OCI-LY3 (cell line): Measurements from ENCODE around the gene CFP.

ENCODE experiments used
- EZH2phosphoT487 ChIP-seq: fragments of 200-600 bp; shearing (Covaris generic); IDR thresholded peaks from 2 replicates; pipeline ENCODE4 v1.6.1; 2018; ENCODE audit warnings: antibody characterized with exemption, mixed run types, low read depth
- TF ChIP-seq, protein P1 (sequence below): fragments of 200-600, 300-600 bp; sonication (generic); IDR thresholded peaks from 2 replicates; pipeline ENCODE4 v1.5.1; 2014; ENCODE audit warnings: antibody characterized with exemption, low read length, low read depth

DNA sequence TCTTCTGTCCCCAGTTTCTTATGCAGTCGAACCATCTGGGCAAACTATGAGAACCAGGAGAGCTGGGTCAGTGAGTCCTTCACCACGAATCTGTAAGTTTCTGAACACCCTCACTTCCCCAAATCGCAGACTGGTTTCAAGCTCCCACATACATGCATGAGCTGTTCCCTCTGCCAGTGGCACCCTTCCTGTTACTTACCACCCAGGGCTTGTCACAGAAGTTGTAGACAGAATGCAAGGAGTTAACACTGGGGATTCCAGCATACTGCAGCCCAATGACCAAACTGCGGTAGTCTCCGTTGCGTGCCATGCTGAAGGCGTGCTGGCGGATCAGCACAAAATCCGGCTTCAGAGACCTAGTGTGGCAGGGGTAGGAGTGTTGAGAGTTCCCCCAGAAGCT, 24.7 kb downstream of the CFP start:
- TF ChIP-seq, protein P1, sequence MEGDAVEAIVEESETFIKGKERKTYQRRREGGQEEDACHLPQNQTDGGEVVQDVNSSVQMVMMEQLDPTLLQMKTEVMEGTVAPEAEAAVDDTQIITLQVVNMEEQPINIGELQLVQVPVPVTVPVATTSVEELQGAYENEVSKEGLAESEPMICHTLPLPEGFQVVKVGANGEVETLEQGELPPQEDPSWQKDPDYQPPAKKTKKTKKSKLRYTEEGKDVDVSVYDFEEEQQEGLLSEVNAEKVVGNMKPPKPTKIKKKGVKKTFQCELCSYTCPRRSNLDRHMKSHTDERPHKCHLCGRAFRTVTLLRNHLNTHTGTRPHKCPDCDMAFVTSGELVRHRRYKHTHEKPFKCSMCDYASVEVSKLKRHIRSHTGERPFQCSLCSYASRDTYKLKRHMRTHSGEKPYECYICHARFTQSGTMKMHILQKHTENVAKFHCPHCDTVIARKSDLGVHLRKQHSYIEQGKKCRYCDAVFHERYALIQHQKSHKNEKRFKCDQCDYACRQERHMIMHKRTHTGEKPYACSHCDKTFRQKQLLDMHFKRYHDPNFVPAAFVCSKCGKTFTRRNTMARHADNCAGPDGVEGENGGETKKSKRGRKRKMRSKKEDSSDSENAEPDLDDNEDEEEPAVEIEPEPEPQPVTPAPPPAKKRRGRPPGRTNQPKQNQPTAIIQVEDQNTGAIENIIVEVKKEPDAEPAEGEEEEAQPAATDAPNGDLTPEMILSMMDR = no peak
- TF ChIP-seq EZH2phosphoT487 = no peak
